Thyroid gland (tissue), 4 donors: ENCODE measurements around the gene LETM1. TPM values are rescaled to one million over a fixed set of nuclear protein-coding genes. Genes with fewer than 3 reads are reported as not detected.

ENCODE experiments used
- DNase-seq, 2 donors: peaks; one replicate each; pipeline ENCODE4 v3.0.0-alpha.2; 2019
- H3K27ac ChIP-seq, 3 donors: fragments of 200-600 bp; sonication (generic); 1 replicate in 2 of 3; 2 replicates in 1 of 3; pipeline ENCODE4 v1.5.1; 2016 to 2019; ENCODE audit warnings: mild to moderate bottlenecking in 1 of 3, moderate library complexity in 1 of 3
- H3K27me3 ChIP-seq: fragments of 200-600 bp; sonication (generic); one replicate; pipeline ENCODE4 v1.5.1; 2019
- H3K36me3 ChIP-seq, 2 donors: fragments of 200-600 bp; sonication (generic); one replicate each; pipeline ENCODE4 v1.5.1; 2016 to 2019
- H3K4me1 ChIP-seq, 2 donors: fragments of 200-600 bp; sonication (generic); one replicate each; pipeline ENCODE4 v1.5.1; 2017 to 2019
- H3K4me3 ChIP-seq, 3 donors: fragments of 200-600 bp; sonication (generic); replicated peaks in 1 of 3; 1 replicate in 2 of 3; 2 replicates in 1 of 3; pipeline ENCODE4 v1.5.1; 2016; ENCODE audit warnings: mild to moderate bottlenecking in 1 of 3
- H3K9me3 ChIP-seq: fragments of 200-600 bp; sonication (generic); one replicate; pipeline ENCODE4 v1.5.1; 2017
- POLR2A ChIP-seq, 2 donors: fragments of 450-650 bp; IDR thresholded peaks; one replicate each; pipeline ENCODE4 v1.6.1; 2017; ENCODE audit warnings: antibody characterized with exemption in 2 of 2, mild to moderate bottlenecking in 2 of 2, moderate library complexity in 1 of 2
- WGBS, 2 donors: methylation state at CpG; one replicate each; pipeline ENCODE4 v1.1.5; 2017; 5-methylcytosine and 5-hydroxymethylcytosine counted together
- intact Hi-C: fragments of 100-400 bp; cut with DNase I; formaldehyde crosslinking; loops from one replicate; pipeline ENCODE4 v1.15.1; 2023
- total RNA-seq, 4 donors: library from RNA; depleted of rRNA; stranded (reverse); fragments of >200 nt; gene quantifications; one replicate each; pipeline ENCODE4 v1.2.3, GENCODE V29; 2016
- TF ChIP-seq, protein P1 (sequence below), 6 experiments: fragments of 200-600 bp in 3 of 6; fragments of 450-650 bp in 3 of 6; sonication (generic) in 3 of 6; IDR thresholded peaks; one replicate each; pipeline ENCODE4 v1.5.1; 2016 to 2019; ENCODE audit warnings: antibody characterized with exemption in 6 of 6, mild to moderate bottlenecking in 2 of 6, inconsistent platforms in 1 of 6, moderate library complexity in 1 of 6

LETM1 gene
- total RNA-seq, 4 donors from 2014 or later, result 30.1 to 58.4 (median 49.0) TPM

- intact Hi-C loops, result no loop called here
- H3K9me3 ChIP-seq, result no peaks in the 10 kb centered on the region
Observed at GRCh38 chr4:1859389-1859753, 3.4 kb upstream of the LETM1 start.

GRCh38 chr4:1857931-1858330 is 2.0 kb upstream of the LETM1 start:
- 87 to 100% methylated on average over 1 to 3 of the region's 5 CpGs for WGBS, 2 donors
- H3K36me3 ChIP-seq, result no peaks in the 10 kb centered on the region
- intact Hi-C loops, result no loop called here
- H3K27ac ChIP-seq, result no peak overlapping the region
- TF ChIP-seq POLR2A (IDR thresholded peaks at IDR 0.05), result no peak
- TF ChIP-seq, protein P1, sequence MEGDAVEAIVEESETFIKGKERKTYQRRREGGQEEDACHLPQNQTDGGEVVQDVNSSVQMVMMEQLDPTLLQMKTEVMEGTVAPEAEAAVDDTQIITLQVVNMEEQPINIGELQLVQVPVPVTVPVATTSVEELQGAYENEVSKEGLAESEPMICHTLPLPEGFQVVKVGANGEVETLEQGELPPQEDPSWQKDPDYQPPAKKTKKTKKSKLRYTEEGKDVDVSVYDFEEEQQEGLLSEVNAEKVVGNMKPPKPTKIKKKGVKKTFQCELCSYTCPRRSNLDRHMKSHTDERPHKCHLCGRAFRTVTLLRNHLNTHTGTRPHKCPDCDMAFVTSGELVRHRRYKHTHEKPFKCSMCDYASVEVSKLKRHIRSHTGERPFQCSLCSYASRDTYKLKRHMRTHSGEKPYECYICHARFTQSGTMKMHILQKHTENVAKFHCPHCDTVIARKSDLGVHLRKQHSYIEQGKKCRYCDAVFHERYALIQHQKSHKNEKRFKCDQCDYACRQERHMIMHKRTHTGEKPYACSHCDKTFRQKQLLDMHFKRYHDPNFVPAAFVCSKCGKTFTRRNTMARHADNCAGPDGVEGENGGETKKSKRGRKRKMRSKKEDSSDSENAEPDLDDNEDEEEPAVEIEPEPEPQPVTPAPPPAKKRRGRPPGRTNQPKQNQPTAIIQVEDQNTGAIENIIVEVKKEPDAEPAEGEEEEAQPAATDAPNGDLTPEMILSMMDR (IDR thresholded peaks at IDR 0.05), result no peak
- H3K4me3 ChIP-seq, result no peak overlapping the region
- DNase-seq, result no peak
- H3K9me3 ChIP-seq, result no peaks in the 10 kb centered on the region
- H3K27me3 ChIP-seq, result no peaks in the 10 kb centered on the region
- H3K4me1 ChIP-seq, result peaks cover 7 to 31% of the 10 kb centered on the region in 2 donors

More at GRCh38 chr4:1859389-1859753, 3.4 kb upstream of the LETM1 start:
- Histone ChIP-seq H3K36me3 (no peaks in the 10 kb centered on the region), H3K27me3 (no peaks in the 10 kb centered on the region), H3K4me3 (no peak overlapping the region), H3K4me1 (peaks cover 7 to 20% of the 10 kb centered on the region in 2 donors), H3K27ac (no peak overlapping the region)
- DNase-seq, result no peak
- 74 to 96% methylated on average over 1 of the region's 1 CpG for WGBS, 2 donors
- TF ChIP-seq, protein P1 (IDR thresholded peaks at IDR 0.05), result no peak
- TF ChIP-seq POLR2A (IDR thresholded peaks at IDR 0.05), result no peak

GRCh38 chr4:1856943-1857699 is 1.2 kb upstream of the LETM1 start:
- Histone ChIP-seq H3K36me3 (no peaks in the 10 kb centered on the region), H3K4me3 (peak overlapping the region; percentile 53 to 83 (median 72)), H3K27me3 (no peaks in the 10 kb centered on the region), H3K9me3 (no peaks in the 10 kb centered on the region), H3K27ac (peak overlapping the region in 2 of 3 donors; percentile 58 to 81), H3K4me1 (peaks cover 11 to 36% of the 10 kb centered on the region in 2 donors)
- DNase-seq, result peak; percentile 81 to 83
- WGBS, 2 donors, result 20 to 24% methylated on average over 13 to 27 of the region's 32 CpGs
- intact Hi-C loops, result no loop called here
- peak in 1 of 2 donors; percentile 30 for TF ChIP-seq POLR2A (IDR thresholded peaks at IDR 0.05)
- TF ChIP-seq, protein P1 (IDR thresholded peaks at IDR 0.05), result no peak

DNA sequence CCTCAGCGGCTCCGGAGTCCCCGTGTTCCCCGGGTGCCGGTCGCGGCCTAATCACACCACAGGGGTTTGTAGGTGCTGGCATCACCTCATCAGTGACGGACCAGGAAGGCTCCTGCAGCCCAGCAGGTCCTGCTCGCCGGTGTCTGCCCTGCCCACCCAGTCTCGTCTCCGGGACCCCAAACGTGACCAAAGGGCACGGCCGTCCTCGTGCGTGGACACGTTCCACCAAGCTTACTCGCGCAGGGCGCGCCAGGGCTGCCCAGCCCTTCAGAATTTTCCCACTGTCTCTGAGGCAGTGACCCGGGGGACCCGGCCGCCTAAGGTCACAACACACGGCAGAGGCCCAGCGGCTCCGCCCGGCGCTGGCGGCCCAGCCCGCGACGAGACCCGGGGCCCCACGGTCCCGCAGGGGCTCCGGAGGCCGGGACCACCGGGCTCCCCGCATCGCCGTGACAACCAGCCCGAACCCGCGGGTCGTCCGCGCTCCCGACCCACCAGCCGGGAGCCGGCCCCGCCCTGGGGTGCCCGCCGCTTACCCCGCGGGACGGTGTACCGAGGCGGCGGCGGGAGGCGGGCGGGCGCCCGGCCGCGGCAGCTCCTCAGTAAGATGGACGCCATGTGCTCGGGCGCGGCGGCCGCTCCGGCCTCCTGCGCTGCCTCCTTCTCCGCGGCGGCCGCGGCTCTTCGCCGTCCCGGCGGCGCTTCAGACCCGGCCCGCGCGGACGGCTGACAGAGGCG is 454 bp downstream of the LETM1 start:
- WGBS, 2 donors, result 0 to 1% methylated on average over 4 to 27 of the region's 92 CpGs
- H3K4me1 ChIP-seq, result peaks cover 23 to 51% of the 10 kb centered on the region in 2 donors

More for the DNA sequence above, 454 bp downstream of the LETM1 start:
- Histone ChIP-seq H3K36me3 (no peaks in the 10 kb centered on the region), H3K27ac (peak overlapping the region; percentile 51 to 59 (median 54)), H3K9me3 (no peaks in the 10 kb centered on the region), H3K27me3 (no peaks in the 10 kb centered on the region), H3K4me3 (peak overlapping the region; percentile 72 to 90 (median 83))
- DNase-seq, result peak; percentile 33 to 39
- intact Hi-C loops, result no loop called here
- TF ChIP-seq, protein P1 (IDR thresholded peaks at IDR 0.05), result no peak
- no peak for TF ChIP-seq POLR2A (IDR thresholded peaks at IDR 0.05)
